Vagina (tissue), 2 donors: ENCODE data around the gene TMEM14B. TPM values are rescaled to one million over a fixed set of nuclear protein-coding genes. Genes with fewer than 3 reads are reported as not detected.
"Not testable (repeated sequence)": the region's sequence is repeated elsewhere in the genome, so short reads cannot be mapped to it uniquely, and the experiment has no call there.

Experiments
- DNase-seq, 2 donors: peaks; one replicate each; pipeline ENCODE4 v3.0.0-alpha.2; 2017; ENCODE audit errors: extremely low spot score in 2 of 2
- H3K27ac ChIP-seq: fragments of 200-600 bp; sonication (generic); one replicate; pipeline ENCODE4 v1.5.1; 2019
- H3K27me3 ChIP-seq: fragments of 200-600 bp; sonication (generic); one replicate; pipeline ENCODE4 v1.5.1; 2019
- H3K36me3 ChIP-seq, 2 donors: fragments of 200-600 bp; sonication (generic); one replicate each; pipeline ENCODE4 v1.5.1; 2017 to 2019
- H3K4me1 ChIP-seq: fragments of 200-600 bp; sonication (generic); one replicate; pipeline ENCODE4 v1.5.1; 2019
- H3K4me3 ChIP-seq, 2 donors: fragments of 200-600 bp; sonication (generic); 1 replicate in 1 of 2; 2 replicates in 1 of 2; pipeline ENCODE4 v1.5.1; 2016 to 2019
- H3K9me3 ChIP-seq: fragments of 200-600 bp; sonication (generic); one replicate; pipeline ENCODE4 v1.5.1; 2019
- POLR2A ChIP-seq, 2 donors: fragments of 450-650 bp; IDR thresholded peaks; one replicate each; pipeline ENCODE4 v1.6.1; 2017; ENCODE audit warnings: antibody characterized with exemption in 2 of 2, mild to moderate bottlenecking in 2 of 2, moderate library complexity in 2 of 2
- POLR2AphosphoS5 ChIP-seq, 2 donors: sonication (generic); formaldehyde crosslinking; IDR thresholded peaks; one replicate each; pipeline ENCODE4 v1.9.0; 2017; ENCODE audit warnings: antibody characterized with exemption in 2 of 2, mild to moderate bottlenecking in 2 of 2, low read depth in 1 of 2; ENCODE audit not compliant: insufficient read depth in 1 of 2
- intact Hi-C: fragments of 100-400 bp; cut with DNase I; formaldehyde crosslinking; loops from one replicate; pipeline ENCODE4 v1.15.1; 2023
- total RNA-seq: library from RNA; depleted of rRNA; stranded (reverse); fragments of >200 nt; gene quantifications from one replicate; pipeline ENCODE4 v1.2.3, GENCODE V29; 2016
- TF ChIP-seq, protein P1 (sequence below), 3 experiments: fragments of 450-650 bp in 2 of 3; fragments of 200-600 bp in 1 of 3; sonication (generic) in 1 of 3; IDR thresholded peaks; one replicate each; pipeline ENCODE4 v1.5.1; 2017 to 2019; ENCODE audit warnings: antibody characterized with exemption in 3 of 3, mild to moderate bottlenecking in 2 of 3, moderate library complexity in 2 of 3

Gene TMEM14B
- total RNA-seq, 1 donor from 2014 or later: 40.5 TPM

DNA sequence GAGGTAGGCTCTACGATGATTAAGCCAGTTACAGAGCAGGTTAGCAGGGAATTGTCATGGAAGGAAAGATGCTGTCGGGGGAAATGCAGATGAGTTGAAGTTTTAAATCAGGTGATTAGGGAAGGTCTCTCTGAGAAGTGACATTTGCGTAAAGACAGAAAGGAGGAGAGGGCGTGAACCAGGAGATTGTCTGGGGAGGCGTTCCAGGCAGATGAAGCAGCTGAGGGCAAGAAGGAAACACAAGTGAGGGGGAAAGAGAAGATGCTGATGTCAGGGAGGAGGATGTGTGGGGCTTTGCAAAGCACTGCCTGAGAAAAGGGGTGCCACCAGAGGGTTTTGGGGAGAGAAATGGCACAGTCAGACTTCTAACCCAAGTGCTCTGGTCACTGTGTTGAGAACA lies 2.5 kb upstream of the TMEM14B start:
- TF ChIP-seq POLR2AphosphoS5 (IDR thresholded peaks at IDR 0.05; ENCODE audit: insufficient read depth in 1 of 2, low read depth in 1 of 2) (no peak), POLR2A (IDR thresholded peaks at IDR 0.05) (no peak)
- TF ChIP-seq, protein P1, sequence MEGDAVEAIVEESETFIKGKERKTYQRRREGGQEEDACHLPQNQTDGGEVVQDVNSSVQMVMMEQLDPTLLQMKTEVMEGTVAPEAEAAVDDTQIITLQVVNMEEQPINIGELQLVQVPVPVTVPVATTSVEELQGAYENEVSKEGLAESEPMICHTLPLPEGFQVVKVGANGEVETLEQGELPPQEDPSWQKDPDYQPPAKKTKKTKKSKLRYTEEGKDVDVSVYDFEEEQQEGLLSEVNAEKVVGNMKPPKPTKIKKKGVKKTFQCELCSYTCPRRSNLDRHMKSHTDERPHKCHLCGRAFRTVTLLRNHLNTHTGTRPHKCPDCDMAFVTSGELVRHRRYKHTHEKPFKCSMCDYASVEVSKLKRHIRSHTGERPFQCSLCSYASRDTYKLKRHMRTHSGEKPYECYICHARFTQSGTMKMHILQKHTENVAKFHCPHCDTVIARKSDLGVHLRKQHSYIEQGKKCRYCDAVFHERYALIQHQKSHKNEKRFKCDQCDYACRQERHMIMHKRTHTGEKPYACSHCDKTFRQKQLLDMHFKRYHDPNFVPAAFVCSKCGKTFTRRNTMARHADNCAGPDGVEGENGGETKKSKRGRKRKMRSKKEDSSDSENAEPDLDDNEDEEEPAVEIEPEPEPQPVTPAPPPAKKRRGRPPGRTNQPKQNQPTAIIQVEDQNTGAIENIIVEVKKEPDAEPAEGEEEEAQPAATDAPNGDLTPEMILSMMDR (IDR thresholded peaks at IDR 0.05): no peak
- no peaks in the 10 kb centered on the region for H3K9me3 ChIP-seq
- intact Hi-C loops: no loop called here
- H3K27me3 ChIP-seq: no peaks in the 10 kb centered on the region
- H3K4me1 ChIP-seq: peaks cover 30% of the 10 kb centered on the region
- no peak overlapping the region for H3K27ac ChIP-seq
- H3K4me3 ChIP-seq: no peak overlapping the region
- no peaks in the 10 kb centered on the region for H3K36me3 ChIP-seq
- no peak for DNase-seq

DNA sequence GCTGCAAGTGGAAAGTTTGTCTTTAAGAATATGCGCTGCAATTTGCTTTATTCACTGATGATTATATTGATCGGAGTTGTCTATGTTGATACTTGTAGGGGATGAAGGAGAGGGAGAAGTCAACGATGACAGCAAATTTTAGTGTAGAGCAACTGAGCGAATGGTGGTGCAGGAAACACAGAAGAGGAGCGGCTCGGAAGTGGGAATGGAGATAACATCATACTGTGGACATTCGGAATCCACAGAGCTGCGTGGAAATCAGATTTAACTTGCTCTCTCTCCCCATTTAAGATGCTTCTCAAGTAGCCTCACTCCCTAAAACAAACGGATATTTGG lies 722 bp upstream of the TMEM14B start:
- Histone ChIP-seq H3K4me1 (peaks cover 31% of the 10 kb centered on the region), H3K27me3 (no peaks in the 10 kb centered on the region), H3K27ac (peak overlapping the region; percentile 63), H3K9me3 (no peaks in the 10 kb centered on the region), H3K36me3 (no peaks in the 10 kb centered on the region), H3K4me3 (peak overlapping the region; percentile 71 to 73)
- intact Hi-C loops: loop anchor here (2.0 kb wide), 1 partner anchor 24 kb away; the partner anchor contains the start of gene TMEM14C
- DNase-seq: no peak
- TF ChIP-seq, protein P1 (IDR thresholded peaks at IDR 0.05): no peak
- TF ChIP-seq POLR2AphosphoS5 (IDR thresholded peaks at IDR 0.05; ENCODE audit: insufficient read depth in 1 of 2, low read depth in 1 of 2) (no peak), POLR2A (IDR thresholded peaks at IDR 0.05) (no peak)

DNA sequence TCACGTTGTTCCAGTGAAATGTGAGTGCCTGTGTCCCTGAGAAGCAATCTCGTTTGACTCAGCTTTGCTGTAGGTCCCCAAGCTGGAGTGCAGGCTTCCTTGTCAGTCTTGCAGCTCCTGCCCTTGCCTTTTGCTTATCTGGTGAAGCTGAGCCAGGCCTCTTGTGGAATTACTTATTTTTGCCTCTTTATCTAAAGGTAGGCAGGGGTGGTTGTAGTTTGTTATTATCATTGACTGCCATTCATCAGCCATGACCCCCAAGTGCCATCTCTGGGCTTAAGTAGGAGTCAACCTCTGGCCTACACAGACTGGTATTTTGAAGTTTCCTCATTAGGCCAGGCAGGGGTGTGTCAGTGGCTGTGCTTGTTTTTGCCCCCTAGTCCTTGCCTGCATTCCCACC lies 2.1 kb downstream of the TMEM14B start:
- Histone ChIP-seq H3K4me3 (no peak overlapping the region), H3K9me3 (no peaks in the 10 kb centered on the region), H3K27ac (no peak overlapping the region), H3K27me3 (no peaks in the 10 kb centered on the region), H3K36me3 (peaks cover 0 to 18% of the 10 kb centered on the region in 2 donors), H3K4me1 (peaks cover 31% of the 10 kb centered on the region)
- TF ChIP-seq, protein P1 (IDR thresholded peaks at IDR 0.05): no peak
- TF ChIP-seq POLR2AphosphoS5 (IDR thresholded peaks at IDR 0.05; ENCODE audit: insufficient read depth in 1 of 2, low read depth in 1 of 2) (no peak), POLR2A (IDR thresholded peaks at IDR 0.05) (no peak)
- no peak for DNase-seq
- intact Hi-C loops: no loop called here

DNA sequence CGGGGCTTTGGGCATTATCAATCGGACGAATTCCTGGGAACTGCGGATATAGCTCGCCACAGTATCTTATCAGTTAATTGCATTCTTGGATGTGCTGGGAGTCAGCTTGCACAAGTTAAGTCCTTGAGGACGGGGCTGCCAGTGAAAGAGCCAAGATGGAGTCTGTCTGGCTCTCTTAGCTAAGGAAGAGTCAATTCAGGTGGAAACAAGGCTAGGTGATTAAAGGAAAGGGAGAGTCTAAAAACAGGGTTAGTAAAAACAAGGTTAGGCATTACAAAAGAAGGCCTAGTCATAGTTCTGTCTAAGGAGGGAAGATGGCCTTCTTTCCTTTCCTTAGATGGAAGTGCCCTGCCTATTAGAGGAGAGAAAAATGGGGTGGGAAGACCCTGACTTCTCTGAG lies 3.0 kb downstream of the TMEM14B start:
- H3K4me3 ChIP-seq, H3K27me3 ChIP-seq, DNase-seq, H3K27ac ChIP-seq, H3K9me3 ChIP-seq, intact Hi-C loops: not testable (repeated sequence)
- H3K36me3 ChIP-seq: peaks cover 0 to 25% of the 10 kb centered on the region in 2 donors
- H3K4me1 ChIP-seq: peaks cover 31% of the 10 kb centered on the region

DNA sequence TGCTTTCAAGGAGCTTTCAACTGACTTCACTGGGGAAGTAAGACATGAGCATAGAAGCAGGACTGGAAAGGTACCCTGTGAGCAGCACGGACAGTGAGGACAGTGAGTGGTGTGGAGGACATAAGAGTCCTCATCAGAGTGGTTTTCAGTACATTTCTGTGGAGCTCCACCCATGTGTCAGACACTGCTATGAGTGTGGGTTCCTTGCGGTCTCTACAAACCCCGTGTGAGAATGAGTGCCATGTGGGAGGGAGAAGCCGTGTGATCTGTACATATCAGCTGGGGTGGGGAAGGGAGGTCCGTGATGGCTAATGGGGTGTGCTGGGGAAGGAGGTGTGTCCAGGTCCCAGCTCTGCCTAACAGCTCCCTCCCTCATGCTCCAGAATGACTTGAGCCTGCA lies 4.2 kb downstream of the TMEM14B start:
- H3K4me1 ChIP-seq: peaks cover 27% of the 10 kb centered on the region
- H3K27ac ChIP-seq, intact Hi-C loops, H3K27me3 ChIP-seq, H3K4me3 ChIP-seq, DNase-seq, H3K9me3 ChIP-seq: not testable (repeated sequence)
- H3K36me3 ChIP-seq: peaks cover 0 to 33% of the 10 kb centered on the region in 2 donors

DNA sequence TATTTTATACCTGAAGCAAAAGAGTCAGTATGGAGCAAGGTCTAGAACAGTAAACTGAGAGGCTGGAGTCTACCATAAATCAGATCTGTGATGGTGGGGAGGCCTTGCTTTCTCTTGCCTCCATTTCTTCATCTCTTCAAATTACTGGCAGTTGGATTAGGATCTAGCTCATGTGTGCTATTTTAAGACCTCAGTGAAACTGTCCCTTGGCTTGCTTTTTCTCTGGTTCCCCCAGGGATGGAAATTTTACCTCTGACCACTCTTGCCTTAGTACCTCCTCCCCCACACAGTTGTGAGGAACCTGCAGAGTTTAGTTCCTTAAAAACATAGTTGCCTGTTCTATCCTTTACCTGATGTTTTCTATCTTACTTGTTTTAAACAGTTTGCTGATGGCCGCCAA lies 8.5 kb downstream of the TMEM14B start:
- no peak for DNase-seq
- TF ChIP-seq POLR2A (IDR thresholded peaks at IDR 0.05) (no peak), POLR2AphosphoS5 (IDR thresholded peaks at IDR 0.05; ENCODE audit: insufficient read depth in 1 of 2, low read depth in 1 of 2) (no peak)
- TF ChIP-seq, protein P1 (IDR thresholded peaks at IDR 0.05): no peak
- no peaks in the 10 kb centered on the region for H3K9me3 ChIP-seq
- H3K4me3 ChIP-seq: no peak overlapping the region
- no peak overlapping the region for H3K27ac ChIP-seq
- intact Hi-C loops: no loop called here
- peaks cover 0 to 41% of the 10 kb centered on the region in 2 donors for H3K36me3 ChIP-seq
- no peaks in the 10 kb centered on the region for H3K4me1 ChIP-seq
- no peaks in the 10 kb centered on the region for H3K27me3 ChIP-seq
